MV-4-11 (cell line): Measurements from ENCODE around the gene ARHGEF4.

Experiments
- DNase-seq: peaks from one replicate; lab custom pipeline; 2025; lab: John Stamatoyannopoulos, UW

Gene ARHGEF4

GRCh38 chr2:130818809-130819208 lies 17.9 kb upstream of the ARHGEF4 start:
- no peak for DNase-seq

- no peak for DNase-seq
Observed at GRCh38 chr2:130819226-130819607, 17.5 kb upstream of the ARHGEF4 start.

GRCh38 chr2:130819608-130820278 lies 17.0 kb upstream of the ARHGEF4 start:
- DNase-seq, result no peak

GRCh38 chr2:130820279-130820861 lies 16.3 kb upstream of the ARHGEF4 start:
- no peak for DNase-seq

GRCh38 chr2:130821867-130822266 lies 14.8 kb upstream of the ARHGEF4 start:
- DNase-seq, result no peak

- DNase-seq, result no peak
Observed at GRCh38 chr2:130822766-130823165, 13.9 kb upstream of the ARHGEF4 start.

- no peak for DNase-seq
Observed at GRCh38 chr2:130823171-130823885, 13.4 kb upstream of the ARHGEF4 start.

GRCh38 chr2:130823886-130824491 lies 12.7 kb upstream of the ARHGEF4 start:
- DNase-seq, result no peak

- peak; percentile 90 for DNase-seq
Observed at GRCh38 chr2:130824492-130825061, 12.1 kb upstream of the ARHGEF4 start.

GRCh38 chr2:130825231-130825965 lies 11.3 kb upstream of the ARHGEF4 start:
- no peak for DNase-seq

GRCh38 chr2:130825966-130826253 lies 10.8 kb upstream of the ARHGEF4 start:
- no peak for DNase-seq

- DNase-seq, result no peak
Observed at GRCh38 chr2:130826419-130826818, 10.3 kb upstream of the ARHGEF4 start.

- no peak for DNase-seq
Observed at GRCh38 chr2:130826821-130827501, 9.8 kb upstream of the ARHGEF4 start.

- DNase-seq, result no peak
Observed at GRCh38 chr2:130827502-130828251, 9.0 kb upstream of the ARHGEF4 start.

GRCh38 chr2:130828461-130828860 lies 8.3 kb upstream of the ARHGEF4 start:
- no peak for DNase-seq

GRCh38 chr2:130829015-130829414 lies 7.7 kb upstream of the ARHGEF4 start:
- no peak for DNase-seq

GRCh38 chr2:130830538-130830937 lies 6.2 kb upstream of the ARHGEF4 start:
- no peak for DNase-seq

- DNase-seq, result no peak
Observed at GRCh38 chr2:130831356-130831755, 5.4 kb upstream of the ARHGEF4 start.

GRCh38 chr2:130832296-130832940 lies 4.3 kb upstream of the ARHGEF4 start:
- DNase-seq, result no peak
